ENCODE results near the gene PHTF2. TPM values are rescaled to one million over a fixed set of nuclear protein-coding genes. Genes with fewer than 3 reads are reported as not detected.

PHTF2 gene
- total RNA-seq, 4 donors from 2014 or later, result 8.6 to 54.5 (median 14.5) TPM

DNA sequence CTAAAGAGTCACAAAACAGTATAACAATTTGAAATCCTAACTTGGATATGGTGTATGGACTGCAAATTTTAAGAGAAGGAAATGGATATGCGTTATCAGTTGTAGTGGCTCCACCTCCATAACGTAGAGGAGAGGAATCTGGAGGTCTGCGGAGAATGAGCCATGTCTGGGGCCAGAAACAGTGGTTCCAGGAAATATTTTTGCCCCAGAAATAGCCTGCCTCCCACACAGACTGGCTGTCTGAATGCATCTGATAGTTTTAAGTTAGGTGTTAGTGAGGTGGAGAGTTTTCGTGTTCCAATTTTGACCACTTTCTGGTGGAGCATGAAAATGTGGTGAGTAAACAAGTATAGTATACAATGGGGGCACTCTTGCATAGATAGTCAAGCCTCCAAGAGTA, 1.6 kb downstream of the PHTF2 start:
- Histone ChIP-seq H3K4me3 (peak overlapping the region in 2 of 4 donors; percentile 9 to 96), H3K36me3 (no peaks in the 10 kb centered on the region), H3K4me1 (peaks cover 0 to 35% (median 10%) of the 10 kb centered on the region in 4 donors), H3K27ac (peak overlapping the region in 1 of 4 donors; percentile 96), H3K9me3 (no peaks in the 10 kb centered on the region), H3K27me3 (no peaks in the 10 kb centered on the region)
- no peak for DNase-seq
- TF ChIP-seq POLR2A (IDR thresholded peaks at IDR 0.05), result no peak
- TF ChIP-seq, protein P1, sequence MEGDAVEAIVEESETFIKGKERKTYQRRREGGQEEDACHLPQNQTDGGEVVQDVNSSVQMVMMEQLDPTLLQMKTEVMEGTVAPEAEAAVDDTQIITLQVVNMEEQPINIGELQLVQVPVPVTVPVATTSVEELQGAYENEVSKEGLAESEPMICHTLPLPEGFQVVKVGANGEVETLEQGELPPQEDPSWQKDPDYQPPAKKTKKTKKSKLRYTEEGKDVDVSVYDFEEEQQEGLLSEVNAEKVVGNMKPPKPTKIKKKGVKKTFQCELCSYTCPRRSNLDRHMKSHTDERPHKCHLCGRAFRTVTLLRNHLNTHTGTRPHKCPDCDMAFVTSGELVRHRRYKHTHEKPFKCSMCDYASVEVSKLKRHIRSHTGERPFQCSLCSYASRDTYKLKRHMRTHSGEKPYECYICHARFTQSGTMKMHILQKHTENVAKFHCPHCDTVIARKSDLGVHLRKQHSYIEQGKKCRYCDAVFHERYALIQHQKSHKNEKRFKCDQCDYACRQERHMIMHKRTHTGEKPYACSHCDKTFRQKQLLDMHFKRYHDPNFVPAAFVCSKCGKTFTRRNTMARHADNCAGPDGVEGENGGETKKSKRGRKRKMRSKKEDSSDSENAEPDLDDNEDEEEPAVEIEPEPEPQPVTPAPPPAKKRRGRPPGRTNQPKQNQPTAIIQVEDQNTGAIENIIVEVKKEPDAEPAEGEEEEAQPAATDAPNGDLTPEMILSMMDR (IDR thresholded peaks at IDR 0.05), result no peak

- Histone ChIP-seq H3K27ac (peak overlapping the region in 1 of 4 donors; percentile 96), H3K4me1 (peaks cover 0 to 35% (median 10%) of the 10 kb centered on the region in 4 donors), H3K9me3 (no peaks in the 10 kb centered on the region), H3K36me3 (no peaks in the 10 kb centered on the region), H3K27me3 (no peaks in the 10 kb centered on the region), H3K4me3 (no peak overlapping the region)
- TF ChIP-seq POLR2A (IDR thresholded peaks at IDR 0.05), result no peak
- no peak for DNase-seq
These were observed 2.2 kb downstream of the PHTF2 start for GRCh38 chr7:77800730-77801129.

DNA sequence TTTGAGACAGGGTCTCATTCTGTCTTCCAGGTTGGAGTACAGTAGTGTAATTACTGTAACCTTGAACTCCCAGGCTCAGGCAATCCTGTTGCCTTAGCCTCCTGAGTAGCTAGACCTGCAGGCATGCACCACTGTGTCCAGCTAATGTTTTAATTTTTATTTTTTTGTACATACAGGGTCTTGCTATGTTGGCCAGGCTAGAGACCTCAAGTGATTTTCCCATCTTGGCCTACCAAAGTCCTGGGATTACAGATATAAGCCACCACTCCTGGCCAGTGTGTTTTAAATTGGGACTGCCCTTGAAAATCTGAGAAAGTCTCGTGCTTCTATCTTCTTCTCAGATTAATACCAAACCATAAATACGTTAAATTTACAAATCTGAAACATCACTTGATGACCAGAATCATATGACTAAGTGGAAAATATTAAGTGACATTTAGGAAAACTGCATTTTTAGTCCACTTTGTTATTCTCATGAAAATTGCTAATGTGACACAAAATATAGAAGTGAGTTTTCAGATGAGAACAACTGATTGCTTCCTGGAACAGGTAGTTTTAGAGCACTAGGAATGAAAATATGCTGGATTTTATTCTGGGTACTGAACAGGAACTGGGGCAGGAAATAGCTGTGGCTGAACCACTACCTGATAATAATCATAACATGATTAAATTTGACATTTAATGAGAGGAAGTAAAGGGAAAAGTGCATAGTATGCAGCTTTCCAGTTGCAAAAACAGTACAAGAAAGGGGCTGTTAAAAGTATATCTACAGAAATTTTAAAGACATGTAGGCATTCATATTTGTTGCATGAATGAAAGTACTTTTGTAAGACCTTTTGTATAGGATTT, 4.2 kb downstream of the PHTF2 start:
- no peaks in the 10 kb centered on the region for H3K36me3 ChIP-seq
- H3K9me3 ChIP-seq, result peaks cover 0 to 14% (median 0%) of the 10 kb centered on the region in 4 donors
- no peak overlapping the region for H3K4me3 ChIP-seq
- no peaks in the 10 kb centered on the region for H3K27me3 ChIP-seq
- H3K4me1 ChIP-seq, result peaks cover 0 to 20% (median 5%) of the 10 kb centered on the region in 4 donors
- TF ChIP-seq, protein P1 (IDR thresholded peaks at IDR 0.05), result no peak
- no peak for TF ChIP-seq POLR2A (IDR thresholded peaks at IDR 0.05)
- DNase-seq, result no peak
- H3K27ac ChIP-seq, result peak overlapping the region in 2 of 4 donors; percentile 17 to 46

GRCh38 chr7:77806425-77806824, 7.9 kb downstream of the PHTF2 start:
- no peak for TF ChIP-seq POLR2A (IDR thresholded peaks at IDR 0.05)
- Histone ChIP-seq H3K4me1 (peaks cover 0 to 8% (median 0%) of the 10 kb centered on the region in 4 donors), H3K36me3 (no peaks in the 10 kb centered on the region), H3K4me3 (no peak overlapping the region), H3K9me3 (peaks cover 0 to 14% (median 0%) of the 10 kb centered on the region in 4 donors), H3K27me3 (no peaks in the 10 kb centered on the region), H3K27ac (no peak overlapping the region)
- no peak for DNase-seq

- H3K9me3 ChIP-seq, result peaks cover 0 to 14% (median 0%) of the 10 kb centered on the region in 4 donors
- TF ChIP-seq POLR2A (IDR thresholded peaks at IDR 0.05), result no peak
- TF ChIP-seq, protein P1 (IDR thresholded peaks at IDR 0.05), result no peak
- no peak overlapping the region for H3K27ac ChIP-seq
- no peaks in the 10 kb centered on the region for H3K36me3 ChIP-seq
- no peak overlapping the region for H3K4me3 ChIP-seq
- no peaks in the 10 kb centered on the region for H3K27me3 ChIP-seq
- no peak for DNase-seq
- no peaks in the 10 kb centered on the region for H3K4me1 ChIP-seq
These were observed 9.9 kb downstream of the PHTF2 start for GRCh38 chr7:77808517-77808916.

- Histone ChIP-seq H3K27me3 (no peaks in the 10 kb centered on the region), H3K9me3 (peaks cover 0 to 10% (median 0%) of the 10 kb centered on the region in 4 donors), H3K27ac (no peak overlapping the region), H3K4me1 (no peaks in the 10 kb centered on the region), H3K4me3 (no peak overlapping the region), H3K36me3 (no peaks in the 10 kb centered on the region)
- TF ChIP-seq POLR2A (IDR thresholded peaks at IDR 0.05), result no peak
- TF ChIP-seq, protein P1 (IDR thresholded peaks at IDR 0.05), result no peak
- DNase-seq, result no peak
These were observed 13.1 kb downstream of the PHTF2 start for GRCh38 chr7:77811516-77812289.

All from Peyer's patch (tissue), 4 donors.